NCI-H446 (cell line): Measurements from ENCODE around the gene TNRC6B.

Experiments
- DNase-seq, 2 experiments: peaks; one replicate each; lab custom pipeline; 2025; lab: John Stamatoyannopoulos, UW

Gene TNRC6B

GRCh38 chr22:40240686-40241085 lies 63.0 kb downstream of the TNRC6B start:
- no peak for DNase-seq

DNA sequence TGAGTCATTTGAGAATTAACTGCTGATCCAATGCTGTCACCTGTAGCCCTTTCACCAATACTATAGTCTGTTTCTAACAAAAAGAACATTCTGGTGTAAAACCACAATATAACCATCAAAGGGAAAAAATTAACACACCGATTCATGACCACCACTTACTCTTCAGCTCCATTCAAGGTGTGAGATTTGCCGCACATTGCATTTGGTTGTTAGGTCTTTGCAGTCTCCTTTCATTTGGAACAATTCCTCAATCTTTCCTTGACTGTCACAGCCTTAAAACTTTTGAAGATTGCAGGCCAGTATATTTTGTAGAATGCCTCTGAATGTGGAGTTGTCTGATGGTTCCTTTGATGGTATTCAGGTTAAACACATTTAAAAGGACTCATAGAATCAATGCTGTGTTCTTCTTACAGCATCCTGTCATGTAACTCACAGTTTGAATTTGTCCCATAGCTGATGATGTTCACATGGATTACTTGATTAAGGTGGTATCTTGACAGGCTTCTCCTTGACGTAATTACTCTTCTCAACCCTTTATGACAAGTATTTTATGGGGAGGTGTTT lies 63.6 kb downstream of the TNRC6B start:
- no peak for DNase-seq

- DNase-seq = no peak
Observed at GRCh38 chr22:40243891-40244290, 66.2 kb downstream of the TNRC6B start.

- DNase-seq = no peak
Observed at GRCh38 chr22:40244586-40244985, 66.9 kb downstream of the TNRC6B start.

- no peak for DNase-seq
Observed at GRCh38 chr22:40247976-40248375, 70.3 kb downstream of the TNRC6B start.

DNA sequence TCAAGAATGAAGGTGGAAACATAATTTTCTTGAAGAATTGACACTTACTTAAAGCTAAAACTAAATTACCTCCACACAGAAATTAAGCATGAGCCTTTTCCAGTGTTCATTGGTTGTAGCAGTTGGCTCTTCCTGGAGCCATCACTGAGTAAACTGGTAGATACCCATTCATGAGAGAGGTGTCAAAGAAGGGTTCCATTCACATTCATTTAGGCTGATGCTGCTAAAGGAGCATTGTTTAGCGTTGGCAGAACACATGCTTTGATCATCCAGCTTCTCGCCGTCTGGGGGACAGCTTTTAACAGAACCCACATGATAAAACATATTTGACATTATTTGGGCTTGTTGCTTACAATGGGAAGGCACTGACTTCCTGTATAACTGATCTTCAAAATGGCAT lies 71.6 kb downstream of the TNRC6B start:
- no peak for DNase-seq

DNA sequence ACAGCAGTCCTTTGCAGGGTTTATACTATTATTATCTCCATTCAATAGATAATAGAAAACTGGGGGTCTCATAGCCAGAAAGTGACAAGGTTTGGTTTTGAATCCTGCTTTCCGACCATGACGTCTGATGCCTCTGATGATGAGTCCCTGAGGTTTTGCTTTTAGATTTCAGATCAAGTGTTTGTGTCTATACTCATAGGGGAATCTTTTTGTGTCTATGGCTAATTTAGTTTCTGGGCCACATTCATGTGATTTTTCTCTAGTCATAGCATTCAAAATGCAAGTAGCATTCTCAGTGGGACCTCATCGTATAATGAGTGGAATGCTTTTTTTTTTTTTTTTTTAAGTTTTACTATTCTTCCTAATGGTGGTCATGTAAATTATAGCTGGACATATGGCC lies 72.9 kb downstream of the TNRC6B start:
- no peak for DNase-seq

GRCh38 chr22:40251106-40251505 lies 73.4 kb downstream of the TNRC6B start:
- DNase-seq = no peak

- no peak for DNase-seq
Observed at GRCh38 chr22:40252146-40252545, 74.4 kb downstream of the TNRC6B start.

DNA sequence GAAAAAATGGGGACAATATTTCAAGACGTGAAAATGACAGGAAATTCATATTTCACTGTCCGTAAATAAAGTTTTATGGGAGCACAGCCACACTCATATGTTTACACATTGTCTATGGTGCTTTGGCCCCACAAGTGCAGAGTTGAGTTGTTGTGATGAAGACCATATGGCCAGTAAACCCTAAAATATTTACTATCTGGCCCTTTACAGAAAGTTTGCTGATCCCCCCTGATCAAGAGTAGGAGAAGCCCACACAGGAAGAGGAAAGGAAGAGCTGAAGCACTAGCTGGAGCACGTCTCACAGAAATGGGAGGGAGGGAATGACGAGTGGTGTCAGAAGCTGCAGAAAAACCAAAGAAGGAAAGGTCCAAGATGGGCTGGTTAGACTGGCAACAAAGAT lies 78.8 kb downstream of the TNRC6B start:
- no peak for DNase-seq

DNA sequence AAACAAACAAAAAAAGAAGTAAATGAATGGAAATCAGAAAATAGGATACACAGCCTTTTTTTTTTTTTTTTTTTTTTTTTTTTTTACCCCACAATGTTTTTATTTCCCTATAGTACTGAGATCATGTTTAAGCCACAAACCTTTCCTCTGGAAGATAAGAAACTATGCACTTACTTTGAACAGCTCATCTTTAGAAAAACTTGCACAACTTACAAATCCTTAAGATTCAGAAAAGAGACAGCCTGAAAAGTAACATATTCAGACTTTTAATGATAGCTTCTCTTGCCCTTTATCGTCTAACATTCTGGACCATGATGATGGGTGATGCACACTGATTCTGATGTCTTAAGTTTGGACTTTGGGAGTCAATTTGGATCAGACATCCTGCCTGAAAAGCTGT lies 80.3 kb downstream of the TNRC6B start:
- DNase-seq = no peak

- no peak for DNase-seq
Observed at GRCh38 chr22:40258501-40258915, 80.8 kb downstream of the TNRC6B start.

- no peak for DNase-seq
Observed at GRCh38 chr22:40261783-40262182, 84.1 kb downstream of the TNRC6B start.

GRCh38 chr22:40263191-40263590 lies 85.5 kb downstream of the TNRC6B start:
- DNase-seq = no peak

- no peak for DNase-seq
Observed at GRCh38 chr22:40265783-40266182, 88.1 kb downstream of the TNRC6B start.

DNA sequence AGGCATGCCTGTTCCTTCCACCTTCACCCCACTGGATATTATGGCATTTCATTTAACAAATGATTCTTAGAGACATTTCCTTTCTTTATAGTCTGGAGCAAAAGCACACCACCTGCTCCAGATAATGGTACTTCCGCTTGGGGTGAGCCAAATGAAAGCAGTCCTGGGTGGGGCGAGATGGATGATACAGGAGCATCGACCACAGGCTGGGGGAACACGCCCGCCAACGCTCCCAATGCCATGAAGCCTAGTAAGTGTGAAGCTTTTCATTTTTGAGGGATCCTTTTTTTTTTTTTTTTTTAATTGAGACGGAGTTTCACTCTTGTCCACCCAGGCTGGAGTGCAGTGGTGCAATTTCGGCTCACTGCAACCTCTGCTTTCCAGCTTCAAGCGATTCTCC lies 92.3 kb downstream of the TNRC6B start:
- no peak for DNase-seq

- DNase-seq = no peak
Observed at GRCh38 chr22:40270748-40271373, 93.1 kb downstream of the TNRC6B start.

DNA sequence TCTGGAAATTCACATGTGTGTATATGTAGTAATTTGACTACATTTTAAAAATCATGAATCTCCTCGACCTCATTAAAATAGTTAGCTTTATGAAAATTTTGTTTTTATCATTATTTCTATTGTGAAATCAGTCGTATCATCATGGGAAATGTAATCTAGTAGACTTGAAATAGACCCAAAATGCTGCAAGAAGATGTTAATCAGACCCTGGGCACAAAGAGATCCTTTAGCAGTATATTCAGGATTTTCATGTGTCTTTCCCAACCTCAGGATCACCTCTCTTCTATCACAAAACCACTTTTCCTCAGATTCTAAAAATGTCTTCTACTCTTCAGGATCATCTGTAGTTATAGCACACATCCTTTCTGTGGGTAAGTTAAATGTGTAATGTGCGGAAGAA lies 93.7 kb downstream of the TNRC6B start:
- DNase-seq = no peak

GRCh38 chr22:40273319-40273718 lies 95.6 kb downstream of the TNRC6B start:
- DNase-seq = no peak

- no peak for DNase-seq
Observed at GRCh38 chr22:40276996-40277823, 99.5 kb downstream of the TNRC6B start.

DNA sequence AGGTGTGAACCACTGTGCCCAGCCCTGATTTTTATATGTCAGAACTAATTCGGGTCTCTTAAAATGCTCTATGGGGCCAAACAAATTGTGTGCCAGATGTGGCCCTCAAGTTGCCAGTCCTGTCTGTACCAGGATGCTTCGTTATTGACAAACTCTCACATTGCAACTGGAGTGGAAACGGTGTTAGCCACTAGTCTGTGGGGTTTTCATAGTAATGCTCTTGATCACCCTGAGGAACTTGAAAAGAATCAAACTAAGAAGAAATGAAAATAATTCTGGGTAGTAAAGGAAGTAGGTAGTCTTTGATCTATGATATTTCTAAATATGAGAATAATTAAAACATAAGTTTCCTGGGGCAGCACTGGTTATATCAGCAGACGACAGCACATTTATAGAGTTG lies 101.3 kb downstream of the TNRC6B start:
- no peak for DNase-seq

DNA sequence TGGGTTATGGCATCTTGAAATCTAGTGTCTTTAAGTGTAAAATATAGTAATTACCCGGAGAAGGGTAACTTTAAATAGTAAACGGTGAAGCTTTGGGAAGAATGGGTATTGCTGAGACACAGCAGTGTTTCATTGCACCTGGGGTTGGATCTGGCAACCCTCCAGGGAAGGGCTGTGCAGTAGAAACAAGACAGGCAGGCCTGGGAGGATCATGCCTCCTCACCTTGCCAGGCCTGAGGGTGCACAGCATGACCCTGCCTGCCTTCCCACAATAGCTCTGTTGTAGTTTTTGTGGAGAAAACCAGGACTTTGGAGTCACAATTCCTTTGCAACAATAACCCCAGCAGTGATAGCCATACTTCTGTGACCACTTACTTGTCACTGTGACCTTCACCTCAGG lies 104.0 kb downstream of the TNRC6B start:
- DNase-seq = no peak

- DNase-seq = no peak
Observed at GRCh38 chr22:40285513-40285912, 107.8 kb downstream of the TNRC6B start.
